OCI-LY1 (cell line): Measurements from ENCODE around the gene CDC42BPB.

Experiments used
- H2AFZ ChIP-seq: fragments of 200-600 bp; sonication (generic), shearing (Covaris generic); 2 replicates; pipeline ENCODE4 v1.6.0; 2014; ENCODE audit warnings: antibody characterized with exemption, mild to moderate bottlenecking, low read length
- H3F3A ChIP-seq: fragments of 200-600 bp; sonication (generic), shearing (Covaris generic); 2 replicates; pipeline ENCODE4 v1.6.0; 2014; ENCODE audit warnings: mild to moderate bottlenecking, antibody characterized with exemption, low read length, moderate library complexity; ENCODE audit not compliant: insufficient read depth
- H3K27ac ChIP-seq: fragments of 200-600 bp; sonication (generic); 2 replicates; pipeline ENCODE4 v1.5.1; 2014; ENCODE audit warnings: low read length, mixed run types, mild to moderate bottlenecking, low read depth; ENCODE audit not compliant: poor library complexity, severe bottlenecking
- H3K27me3 ChIP-seq: fragments of 200-600 bp; sonication (generic); 2 replicates; pipeline ENCODE4 v1.6.0; 2014; ENCODE audit warnings: antibody characterized with exemption, mild to moderate bottlenecking, low read length, moderate library complexity; ENCODE audit not compliant: insufficient read depth
- H3K36me3 ChIP-seq: fragments of 200-600 bp; sonication (generic); 2 replicates; pipeline ENCODE4 v1.6.1; 2014; ENCODE audit warnings: mild to moderate bottlenecking, antibody characterized with exemption, low read length, moderate library complexity, mixed read lengths; ENCODE audit not compliant: insufficient read depth
- H3K4me1 ChIP-seq: fragments of 200-600 bp; sonication (generic); 2 replicates; pipeline ENCODE4 v1.5.1; 2014; ENCODE audit warnings: mild to moderate bottlenecking, low read length, moderate library complexity; ENCODE audit not compliant: insufficient read depth, severe bottlenecking
- H3K4me2 ChIP-seq: fragments of 200-600 bp; sonication (generic), shearing (Covaris generic); 2 replicates; pipeline ENCODE4 v1.6.1; 2014; ENCODE audit warnings: low read length
- H3K4me3 ChIP-seq: fragments of 200-600 bp; sonication (generic); 2 replicates; pipeline ENCODE4 v1.5.1; 2014; ENCODE audit warnings: low read length, low read depth, mild to moderate bottlenecking, mixed read lengths; ENCODE audit not compliant: poor library complexity, severe bottlenecking
- H3K79me2 ChIP-seq: fragments of 200-600 bp; shearing (Covaris generic); 2 replicates; pipeline ENCODE4 v1.6.1; 2016; ENCODE audit warnings: mixed run types, low read length, mixed read lengths; ENCODE audit not compliant: insufficient read depth
- H3K9ac ChIP-seq: fragments of 200-600 bp; sonication (generic), shearing (Covaris generic); 2 replicates; pipeline ENCODE4 v1.6.1; 2014; ENCODE audit warnings: mild to moderate bottlenecking, low read length, mixed read lengths
- H3K9me2 ChIP-seq: fragments of 200-600 bp; sonication (generic), shearing (Covaris generic); 2 replicates; pipeline ENCODE4 v1.6.1; 2014; ENCODE audit warnings: low read depth, mild to moderate bottlenecking, low read length, mixed read lengths
- H3K9me3 ChIP-seq: fragments of 200-600 bp; shearing (Covaris generic); 2 replicates; pipeline ENCODE4 v1.6.1; 2014; ENCODE audit warnings: low read length, mixed read lengths
- H4K20me1 ChIP-seq: fragments of 200-600 bp; sonication (generic), shearing (Covaris generic); 2 replicates; pipeline ENCODE4 v1.6.0; 2016; ENCODE audit warnings: mild to moderate bottlenecking, low read length; ENCODE audit not compliant: insufficient read depth
- CTCF ChIP-seq: fragments of 200-600 bp; sonication (generic), shearing (Covaris generic); IDR thresholded peaks from 2 replicates; pipeline ENCODE4 v1.5.1; 2017; ENCODE audit warnings: mild to moderate bottlenecking, antibody characterized with exemption, low read length, moderate library complexity, mixed read lengths
- EZH2 ChIP-seq: fragments of 200-600 bp; sonication (generic), shearing (Covaris generic); IDR thresholded peaks from 2 replicates; pipeline ENCODE4 v1.8.0; 2017; ENCODE audit warnings: borderline replicate concordance, mixed run types, mild to moderate bottlenecking, antibody characterized with exemption, low read length, moderate library complexity, mixed read lengths

The CDC42BPB gene

GRCh38 chr14:102964152-102964730 lies 93.1 kb downstream of the CDC42BPB start:
- Histone ChIP-seq H4K20me1 (no peaks in the 10 kb centered on the region), H3F3A (no peaks in the 10 kb centered on the region), H3K9ac (no peak overlapping the region), H3K36me3 (peaks cover 19% of the 10 kb centered on the region), H3K4me2 (no peak overlapping the region), H3K9me3 (no peaks in the 10 kb centered on the region), H3K4me1 (peaks cover 5% of the 10 kb centered on the region), H3K9me2 (no peaks in the 10 kb centered on the region), H3K27ac (no peak overlapping the region), H2AFZ (no peak overlapping the region), H3K27me3 (no peaks in the 10 kb centered on the region), H3K4me3 (no peak overlapping the region), H3K79me2 (no peaks in the 10 kb centered on the region)
- TF ChIP-seq EZH2 (no peak), CTCF (no peak)

- Histone ChIP-seq H3K9me3 (no peaks in the 10 kb centered on the region), H3K4me2 (no peak overlapping the region), H3K4me1 (peaks cover 5% of the 10 kb centered on the region), H4K20me1 (no peaks in the 10 kb centered on the region), H3K4me3 (no peak overlapping the region), H3K79me2 (no peaks in the 10 kb centered on the region), H3K27me3 (no peaks in the 10 kb centered on the region), H3F3A (no peaks in the 10 kb centered on the region), H3K9ac (no peak overlapping the region), H3K27ac (no peak overlapping the region), H3K36me3 (peaks cover 16% of the 10 kb centered on the region), H3K9me2 (no peaks in the 10 kb centered on the region), H2AFZ (no peak overlapping the region)
- TF ChIP-seq EZH2: no peak
These were observed 95.2 kb downstream of the CDC42BPB start for GRCh38 chr14:102962111-102962627.

- Histone ChIP-seq H3K27me3 (no peaks in the 10 kb centered on the region), H3K36me3 (no peaks in the 10 kb centered on the region), H3K79me2 (no peaks in the 10 kb centered on the region), H3K9me3 (no peaks in the 10 kb centered on the region), H3K27ac (no peak overlapping the region), H3K9ac (no peak overlapping the region), H3K4me3 (no peak overlapping the region), H3K9me2 (no peaks in the 10 kb centered on the region), H3F3A (no peaks in the 10 kb centered on the region), H3K4me2 (no peak overlapping the region), H2AFZ (no peak overlapping the region), H3K4me1 (peaks cover 29% of the 10 kb centered on the region), H4K20me1 (no peaks in the 10 kb centered on the region)
- no peak for TF ChIP-seq CTCF
- no peak for TF ChIP-seq EZH2
These were observed 98.9 kb downstream of the CDC42BPB start for GRCh38 chr14:102958461-102958860.

- Histone ChIP-seq H3K4me3 (no peak overlapping the region), H3K9ac (no peak overlapping the region), H3K4me1 (peaks cover 41% of the 10 kb centered on the region), H3K9me2 (no peaks in the 10 kb centered on the region), H3K36me3 (no peaks in the 10 kb centered on the region), H3K27me3 (no peaks in the 10 kb centered on the region), H3K4me2 (no peak overlapping the region), H3K79me2 (no peaks in the 10 kb centered on the region), H3F3A (no peaks in the 10 kb centered on the region), H2AFZ (no peak overlapping the region), H3K9me3 (no peaks in the 10 kb centered on the region), H4K20me1 (no peaks in the 10 kb centered on the region), H3K27ac (no peak overlapping the region)
- TF ChIP-seq CTCF (no peak), EZH2 (no peak)
These were observed 100.1 kb downstream of the CDC42BPB start for GRCh38 chr14:102957222-102957621.
